Bronchial epithelial cell (primary cell): ENCODE results near the gene ADAM15. TPM values are rescaled to one million over a fixed set of nuclear protein-coding genes. Genes with fewer than 3 reads are reported as not detected.

ENCODE experiments used
- DNase-seq: peaks from one replicate; pipeline ENCODE4 v3.0.0-alpha.2; 2010; ENCODE audit warnings: low read depth
- FAIRE-seq: peaks from 2 replicates; lab custom pipeline; 2011; peaks lifted over from hg19 to GRCh38; lab: Jason Lieb, UNC
- H3K27me3 ChIP-seq: 2 replicates; pipeline ENCODE4 v1.5.1; 2011; ENCODE audit warnings: low read length; ENCODE audit not compliant: control insufficient read depth, insufficient read depth
- H3K36me3 ChIP-seq: 2 replicates; pipeline ENCODE4 v1.5.1; 2011; ENCODE audit warnings: low read length; ENCODE audit not compliant: control insufficient read depth, insufficient read depth
- H3K4me3 ChIP-seq: 2 replicates; pipeline ENCODE4 v1.5.1; 2011; ENCODE audit warnings: mild to moderate bottlenecking, low read depth, low read length, control low read depth
- CTCF ChIP-seq: IDR thresholded peaks from 2 replicates; pipeline ENCODE4 v1.5.1; 2011; ENCODE audit warnings: mild to moderate bottlenecking, moderate library complexity, low read length, control low read depth, inconsistent platforms; ENCODE audit not compliant: insufficient read depth, severe bottlenecking
- total RNA-seq: library from RNA; depleted of rRNA; stranded (reverse); fragments of >200 nt; gene quantifications from 2 replicates; pipeline ENCODE4 v1.2.1, GENCODE V29; 2014

ADAM15 gene
- total RNA-seq, 1 donor from 2014 or later: 181 TPM

DNA sequence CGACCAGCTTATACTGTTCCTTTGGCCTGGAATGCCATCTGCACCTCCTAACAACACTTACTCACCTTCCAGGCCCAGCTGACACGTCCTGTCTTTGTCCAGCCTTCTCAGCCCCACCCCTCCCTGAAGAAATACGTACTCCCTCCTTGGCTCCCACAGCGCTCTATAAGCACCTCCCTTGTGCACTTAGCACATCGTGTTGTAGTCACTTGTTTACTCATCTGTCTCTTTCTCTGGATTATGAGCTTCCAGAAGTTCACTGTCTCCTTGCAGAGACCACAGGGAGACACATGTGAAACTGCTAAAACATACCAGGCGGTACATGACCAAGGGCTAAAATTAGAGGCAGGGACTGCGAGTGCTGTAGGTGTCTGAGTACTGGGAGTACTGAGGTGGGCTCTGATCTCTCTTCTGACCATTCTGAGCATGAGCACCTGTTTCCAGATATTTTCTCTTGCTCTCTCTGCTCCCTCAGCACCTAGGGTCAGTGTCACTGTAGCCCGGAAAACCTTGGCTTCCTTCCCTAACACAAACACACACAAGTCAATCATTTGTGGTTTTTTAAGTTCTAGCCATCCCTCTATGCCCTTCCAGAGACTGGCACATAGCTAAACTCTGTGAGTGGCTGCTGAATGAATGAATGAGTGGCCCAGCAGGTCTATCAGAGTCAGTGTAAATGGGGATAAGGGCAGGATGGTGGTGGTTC is 12.4 kb upstream of the ADAM15 start:
- no peaks in the 10 kb centered on the region for H3K27me3 ChIP-seq
- no peaks in the 10 kb centered on the region for H3K36me3 ChIP-seq
- no peak overlapping the region for H3K4me3 ChIP-seq
- FAIRE-seq: peak; percentile 99
- no peak for TF ChIP-seq CTCF
- peak; percentile 96 for DNase-seq

DNA sequence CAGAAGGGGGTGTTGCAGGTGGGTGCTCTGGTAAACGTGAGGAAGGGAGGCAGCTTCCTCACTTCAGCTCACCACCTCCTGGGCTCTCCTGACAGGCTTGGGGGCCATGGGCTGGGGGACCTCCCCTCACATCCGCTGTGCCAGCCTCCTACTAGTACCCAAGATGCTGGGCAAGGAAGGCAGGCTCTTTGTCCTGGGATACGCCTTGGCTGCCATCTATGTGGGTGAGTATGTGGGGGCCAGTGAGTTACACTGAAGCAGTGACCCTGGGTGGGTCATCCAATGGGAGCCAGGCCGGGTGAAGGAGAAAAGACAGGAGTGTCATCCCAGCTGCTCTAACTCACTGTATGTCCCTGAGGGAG is 11.8 kb upstream of the ADAM15 start:
- Histone ChIP-seq H3K4me3 (no peak overlapping the region), H3K27me3 (no peaks in the 10 kb centered on the region), H3K36me3 (no peaks in the 10 kb centered on the region)
- FAIRE-seq (peak; percentile 7), DNase-seq (no peak)
- no peak for TF ChIP-seq CTCF

DNA sequence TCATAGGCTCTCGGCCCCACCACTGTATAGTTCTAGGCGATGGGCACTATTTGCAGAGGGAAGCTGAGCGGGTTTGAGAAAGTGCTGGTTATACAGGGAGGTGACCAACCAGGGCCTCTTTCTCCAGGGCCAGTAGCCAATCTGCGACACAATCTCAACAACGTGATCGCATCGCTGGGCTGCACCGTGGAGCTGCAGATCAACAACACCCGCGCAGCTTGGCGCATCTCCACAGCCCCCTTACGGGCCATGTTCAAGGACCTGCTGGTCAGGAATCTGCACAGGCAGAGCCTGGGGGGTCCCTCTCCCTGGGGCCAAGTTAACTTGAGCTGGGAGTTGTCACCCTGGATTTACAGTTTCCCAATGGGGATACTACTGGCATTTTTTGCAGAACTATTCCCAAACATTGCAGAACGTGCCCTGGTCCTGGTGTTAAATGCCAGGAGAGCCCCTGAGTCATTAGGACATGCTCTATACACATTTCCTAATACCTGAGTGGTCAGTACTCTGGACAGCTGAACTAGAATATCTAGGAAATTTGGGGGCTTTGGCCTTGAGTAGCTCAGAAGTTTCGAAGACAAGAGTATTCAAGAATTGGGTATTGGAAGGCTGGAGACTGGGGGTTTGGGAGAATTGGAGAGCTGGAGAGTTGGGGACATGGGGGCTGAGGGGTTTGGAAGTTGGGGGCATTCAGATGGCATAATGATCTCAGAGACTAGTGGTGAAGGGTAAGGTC is 10.6 kb upstream of the ADAM15 start:
- no peak for TF ChIP-seq CTCF
- Histone ChIP-seq H3K27me3 (no peaks in the 10 kb centered on the region), H3K4me3 (no peak overlapping the region), H3K36me3 (no peaks in the 10 kb centered on the region)
- FAIRE-seq (no peak), DNase-seq (no peak)

GRCh38 chr1:155042789-155043188 is 8.3 kb upstream of the ADAM15 start:
- no peak for FAIRE-seq

DNA sequence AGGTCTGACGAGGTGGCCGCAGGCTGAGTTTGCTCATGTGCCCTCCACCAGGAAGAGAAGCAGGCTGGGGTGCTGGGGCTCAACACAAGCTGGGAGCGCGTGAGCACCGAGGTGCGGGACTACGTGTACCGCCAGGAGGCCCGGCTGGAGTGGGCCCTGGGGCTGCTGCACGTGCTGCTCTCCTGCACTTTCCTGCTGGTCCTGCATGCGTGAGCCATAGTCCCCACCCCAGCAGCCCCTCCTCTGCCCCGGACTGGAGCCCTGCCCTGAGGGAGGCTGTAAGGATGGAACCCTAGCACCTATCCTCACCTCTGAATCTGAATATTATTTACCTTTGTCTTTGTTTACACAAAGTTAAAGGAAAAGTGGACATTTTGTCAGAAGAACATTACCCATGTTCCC is 7.8 kb upstream of the ADAM15 start:
- Histone ChIP-seq H3K27me3 (no peaks in the 10 kb centered on the region), H3K4me3 (no peak overlapping the region), H3K36me3 (no peaks in the 10 kb centered on the region)
- no peak for FAIRE-seq
- TF ChIP-seq CTCF: no peak
- DNase-seq: no peak

More at GRCh38 chr1:155042789-155043188, 8.3 kb upstream of the ADAM15 start:
- Histone ChIP-seq H3K4me3 (no peak overlapping the region), H3K36me3 (no peaks in the 10 kb centered on the region), H3K27me3 (no peaks in the 10 kb centered on the region)
- TF ChIP-seq CTCF: no peak
- DNase-seq: no peak
